ENCODE measurements around the gene PLD4.

GRCh38 chr14:104892531-104893434 is 31.9 kb upstream of the PLD4 start:
- TF ChIP-seq CTCF (IDR thresholded peaks at IDR 0.05): no peak
- TF ChIP-seq POLR2A (IDR thresholded peaks at IDR 0.05): no peak

All from gastroesophageal sphincter (tissue), 3 donors.